GM19463 (cell line): ENCODE results near the gene GULP1.
A peak's percentile ranks its signal among the peaks of the same experiment; 100 is the strongest.
"Not testable (repeated sequence)": the region's sequence is repeated elsewhere in the genome, so short reads cannot be mapped to it uniquely, and the experiment has no call there.

Experiments
- ATAC-seq: cut with Tn5 transposase; IDR thresholded peaks from one replicate; pipeline ENCODE4 v1.9.1; 2021; ENCODE audit warnings: mild to moderate bottlenecking, moderate library complexity; ENCODE audit not compliant: unreplicated experiment

GULP1 gene

DNA sequence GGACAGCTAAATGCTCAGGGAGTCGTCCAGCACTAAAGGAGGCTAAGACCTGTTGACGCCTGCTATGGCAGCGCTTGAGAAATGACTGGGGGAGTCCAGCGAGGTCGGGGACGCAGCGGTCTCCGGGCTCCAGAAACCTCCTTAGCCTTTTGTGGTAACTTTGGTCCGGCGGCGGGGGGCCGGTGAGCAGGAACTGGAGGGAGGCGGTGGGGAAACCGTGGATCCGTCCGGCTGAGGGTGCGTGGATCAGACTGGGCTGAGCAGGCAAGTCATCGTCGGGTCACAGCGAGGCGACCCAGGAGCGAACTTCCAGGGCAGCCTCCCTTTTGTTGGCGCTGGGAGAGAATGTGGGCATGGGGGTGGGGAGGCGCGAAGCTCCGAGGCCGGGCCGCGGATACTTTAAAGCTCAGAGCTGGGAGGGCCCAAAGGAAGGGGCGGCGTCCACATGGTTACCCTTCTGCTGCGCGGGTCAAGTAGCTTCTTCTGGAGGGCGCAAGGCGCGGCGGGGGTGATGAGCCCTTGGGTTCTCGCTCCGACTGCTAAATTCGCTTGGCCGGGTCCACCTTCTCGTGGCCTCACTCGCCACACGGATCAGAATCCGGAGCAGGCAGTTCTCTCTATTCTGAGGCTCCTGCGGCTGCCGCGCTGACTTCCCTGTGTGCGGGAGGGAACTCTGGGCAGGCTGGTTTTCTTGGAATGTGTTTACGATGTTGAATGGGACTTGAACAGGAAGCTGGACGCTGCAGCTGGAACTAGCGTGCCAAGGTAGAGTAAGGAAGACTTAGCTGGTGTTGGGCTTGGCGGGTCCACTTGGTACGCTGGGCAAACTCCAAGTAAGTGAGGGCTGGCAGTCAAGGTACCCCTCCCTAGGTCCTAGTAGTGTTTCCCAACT lies 920 bp downstream of the GULP1 start:
- ATAC-seq, result peak; percentile 24

GRCh38 chr2:188293601-188294351 lies 2.1 kb downstream of the GULP1 start:
- ATAC-seq, result no peak

DNA sequence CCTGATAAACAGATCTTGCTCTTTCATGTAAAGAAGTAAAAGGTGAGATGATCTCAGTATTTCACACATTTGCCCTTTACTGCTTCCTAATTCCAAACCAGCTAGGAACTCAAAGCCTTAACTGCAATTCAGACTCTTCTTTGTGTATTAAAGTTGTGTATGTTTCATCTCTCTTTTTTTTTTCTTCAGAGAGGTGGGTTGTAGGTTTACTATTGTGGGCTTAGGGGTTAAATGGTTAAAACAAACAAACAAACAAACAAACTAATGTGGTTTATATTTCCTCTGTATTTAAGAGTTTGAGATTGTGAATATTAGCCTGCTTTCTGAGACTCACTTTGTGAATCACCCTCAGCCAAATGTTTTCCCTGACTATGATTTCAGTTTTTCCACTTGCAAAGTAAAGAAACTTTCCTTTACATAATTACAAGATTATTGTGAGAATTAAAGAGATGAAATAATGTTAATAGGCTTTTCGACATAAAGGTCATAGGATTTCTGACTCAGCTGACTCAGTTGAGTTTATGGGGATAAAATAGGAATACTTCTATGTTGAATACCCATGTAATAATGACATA lies 2.8 kb downstream of the GULP1 start:
- ATAC-seq, result no peak

DNA sequence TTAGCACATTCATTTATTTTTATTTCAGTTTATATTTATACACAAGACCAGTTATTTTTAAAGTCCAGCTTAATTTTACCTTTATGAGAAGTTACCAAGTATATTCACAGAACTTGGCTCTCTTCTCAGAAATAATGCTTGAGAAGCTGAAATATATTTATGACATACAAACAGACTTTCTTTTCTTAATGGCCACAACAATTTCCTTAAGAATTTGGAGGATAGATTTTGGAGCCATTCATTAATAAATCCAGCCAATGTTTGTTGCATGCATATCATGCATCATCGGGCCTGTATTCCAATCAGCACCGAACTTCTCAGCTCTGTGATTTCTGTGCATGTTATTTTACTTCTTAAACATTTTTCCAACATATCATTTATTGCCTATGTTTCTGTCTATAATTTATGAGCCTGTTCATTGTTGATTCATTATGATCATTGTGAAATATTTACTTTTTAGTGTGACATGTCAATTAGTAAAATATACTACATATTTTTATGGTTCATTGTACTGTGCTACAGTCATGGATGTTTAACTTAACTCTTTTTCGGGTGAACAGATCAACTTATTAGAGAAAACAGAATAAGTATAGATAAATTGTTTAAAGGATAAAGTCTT lies 3.5 kb downstream of the GULP1 start:
- ATAC-seq, result no peak

- ATAC-seq, result no peak
Observed at GRCh38 chr2:188297978-188298377, 6.3 kb downstream of the GULP1 start.

DNA sequence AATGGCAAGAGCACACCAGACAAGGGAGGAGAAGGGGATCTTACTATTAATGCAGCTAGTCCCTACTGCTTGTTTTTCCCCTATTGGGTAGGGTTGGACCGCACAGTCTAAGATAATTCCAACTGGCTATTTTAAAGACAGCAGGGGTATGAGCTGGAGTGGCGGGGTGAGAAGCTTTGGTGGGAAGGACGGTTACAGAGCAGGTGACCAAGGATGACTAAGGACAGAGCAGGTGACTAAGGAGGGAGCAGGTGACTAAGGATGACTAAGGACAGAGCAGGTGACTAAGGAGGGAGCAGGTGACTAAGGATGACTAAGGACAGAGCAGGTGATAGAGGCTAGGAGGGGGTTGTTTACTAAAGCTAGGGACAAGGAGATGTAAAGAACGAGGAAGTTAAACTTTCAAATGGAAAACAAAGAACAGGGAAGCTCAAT lies 7.3 kb downstream of the GULP1 start:
- not testable (repeated sequence) for ATAC-seq

- ATAC-seq, result no peak
Observed at GRCh38 chr2:188303363-188304031, 11.8 kb downstream of the GULP1 start.

DNA sequence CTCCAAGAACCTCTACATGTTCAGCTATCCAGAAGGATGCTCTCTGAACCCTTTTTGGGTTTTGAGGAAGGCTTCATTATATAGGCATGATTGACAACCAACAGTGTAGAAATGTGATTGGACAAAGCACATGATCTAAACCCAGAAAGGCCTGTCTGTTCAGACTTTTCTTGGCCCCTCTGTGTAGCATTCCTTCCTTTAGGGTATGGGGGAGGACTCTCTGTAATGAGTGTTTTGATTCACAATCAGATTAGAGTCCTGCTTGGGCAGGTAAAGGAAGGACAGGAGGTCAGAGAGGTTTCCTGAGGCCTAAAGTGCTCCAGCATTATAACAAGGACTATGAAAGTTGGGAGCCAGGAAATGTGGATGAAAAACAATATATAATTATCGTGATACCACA lies 13.6 kb downstream of the GULP1 start:
- no peak for ATAC-seq

DNA sequence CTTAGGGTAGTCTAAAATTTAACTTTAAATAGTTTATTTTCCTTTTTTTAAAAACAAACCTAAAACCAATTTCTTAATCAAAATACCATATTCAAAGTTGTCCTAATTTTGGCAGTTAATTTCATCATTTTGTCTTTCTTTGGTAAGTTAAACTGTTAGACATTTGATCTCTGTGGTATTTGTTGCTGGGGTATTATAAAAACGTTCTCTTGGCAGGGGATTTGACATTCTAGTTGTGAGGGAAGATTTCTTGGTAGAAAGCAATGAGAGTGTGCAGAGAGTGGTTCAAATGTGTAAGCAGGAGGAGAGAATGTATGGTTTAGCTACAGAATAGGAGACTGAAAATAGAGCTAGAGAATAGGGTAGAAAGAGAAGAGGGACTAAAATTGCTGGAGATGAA lies 14.6 kb downstream of the GULP1 start:
- ATAC-seq, result no peak

DNA sequence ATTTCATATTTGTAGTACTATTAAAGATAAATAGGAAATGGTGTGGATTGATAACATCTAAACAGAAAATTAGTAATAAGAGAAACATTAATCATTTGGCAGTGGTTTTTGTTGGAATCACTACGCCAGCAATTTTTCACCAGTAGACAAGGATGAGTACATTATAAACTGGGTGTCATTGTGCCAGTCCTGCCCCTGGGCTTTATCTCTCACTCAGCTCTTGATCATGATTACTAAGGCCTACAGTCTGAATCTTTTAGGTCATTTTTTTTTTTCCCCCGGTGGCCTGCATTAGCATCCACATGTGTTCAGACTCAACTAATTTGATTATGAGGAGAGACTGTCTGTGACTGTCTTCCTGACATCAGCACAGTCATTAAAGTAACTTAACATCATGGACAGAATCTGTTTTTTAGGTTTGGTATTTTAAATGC lies 16.2 kb downstream of the GULP1 start:
- ATAC-seq, result no peak

- ATAC-seq, result no peak
Observed at GRCh38 chr2:188308483-188308882, 16.8 kb downstream of the GULP1 start.

- no peak for ATAC-seq
Observed at GRCh38 chr2:188309364-188309763, 17.7 kb downstream of the GULP1 start.

GRCh38 chr2:188314314-188315054 lies 22.8 kb downstream of the GULP1 start:
- ATAC-seq, result no peak

GRCh38 chr2:188315750-188316149 lies 24.1 kb downstream of the GULP1 start:
- ATAC-seq, result no peak

GRCh38 chr2:188316342-188316741 lies 24.7 kb downstream of the GULP1 start:
- ATAC-seq, result no peak

GRCh38 chr2:188316791-188317423 lies 25.2 kb downstream of the GULP1 start:
- ATAC-seq, result no peak

DNA sequence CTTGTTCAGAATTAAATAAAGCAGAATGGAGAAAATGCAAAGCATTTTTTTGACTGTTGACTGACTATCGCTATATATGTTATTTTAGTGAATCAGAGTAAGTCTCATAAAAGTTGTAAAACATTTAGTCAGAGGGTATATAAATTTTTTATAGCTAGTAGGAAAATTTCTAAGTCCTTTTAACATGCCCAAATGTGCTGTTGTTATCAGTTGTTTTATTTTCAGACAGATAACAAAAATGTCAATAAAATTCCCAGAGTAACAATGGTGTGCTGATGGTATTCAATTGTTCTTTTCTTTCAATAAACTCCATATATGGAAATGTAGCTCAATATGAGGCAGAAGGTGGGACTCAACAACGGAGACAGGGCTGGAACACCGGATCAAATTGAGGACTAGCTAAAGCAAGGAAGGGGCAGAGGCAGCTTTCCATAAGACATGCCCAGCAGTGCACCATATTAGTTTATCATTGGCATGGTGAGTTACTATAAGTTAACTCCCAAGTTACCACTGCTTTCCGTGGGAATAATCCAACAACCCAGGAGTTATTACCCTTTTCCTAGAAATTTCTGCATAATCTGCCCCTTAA lies 26.6 kb downstream of the GULP1 start:
- ATAC-seq, result no peak

GRCh38 chr2:188319838-188320237 lies 28.2 kb downstream of the GULP1 start:
- ATAC-seq, result no peak

DNA sequence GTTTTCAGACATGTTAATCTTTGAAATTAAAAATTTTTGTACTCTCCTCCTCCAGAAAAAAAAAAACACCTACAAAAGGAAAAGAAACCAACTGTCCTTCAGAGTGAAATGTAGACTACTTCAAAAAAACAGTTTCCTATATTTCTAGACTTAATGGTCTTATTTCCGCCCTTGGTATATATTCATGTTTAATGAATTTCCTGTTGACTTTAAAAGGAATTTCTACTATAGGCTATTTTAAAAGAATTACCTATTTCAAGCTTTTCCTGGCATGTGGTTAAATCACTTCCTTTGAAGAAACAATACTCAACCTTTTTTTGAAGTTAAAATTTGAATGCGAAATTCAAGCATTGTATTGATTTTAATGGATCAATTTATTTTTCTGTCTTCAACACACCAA lies 29.2 kb downstream of the GULP1 start:
- no peak for ATAC-seq
